ENCODE results near the gene NPAS2. TPM values are rescaled to one million over a fixed set of nuclear protein-coding genes. Genes with fewer than 3 reads are reported as not detected.

The NPAS2 gene
- total RNA-seq, 2 donors from 2014 or later, result 24.2 to 45.8 TPM

DNA sequence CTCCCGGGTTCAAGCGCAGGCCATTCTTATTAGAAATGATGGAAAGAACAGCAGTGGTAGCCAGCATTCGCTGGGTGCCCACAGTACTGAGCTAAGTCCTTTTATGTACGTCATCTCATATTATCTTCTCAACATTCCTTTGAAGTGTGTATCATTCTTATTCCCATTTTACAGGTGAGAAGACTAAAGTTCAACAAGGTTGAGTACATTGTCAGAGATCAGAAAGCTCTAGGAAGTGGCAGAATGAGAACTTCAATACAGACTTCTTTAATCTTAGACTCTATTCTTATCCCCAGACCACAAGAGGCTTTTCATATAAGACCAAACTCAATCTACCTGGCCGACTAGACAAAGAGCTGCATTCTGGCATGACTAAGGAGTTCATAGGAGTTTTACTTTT lies 86.7 kb downstream of the NPAS2 start:
- intact Hi-C loops (cut with DNase I), result no loop called here
- WGBS, result 92% methylated on average over 5 of the region's 5 CpGs
- H3K4me3 ChIP-seq, result no peak overlapping the region
- no peaks in the 10 kb centered on the region for H3K27me3 ChIP-seq (replicated peaks; ENCODE audit: insufficient read depth)
- no peak overlapping the region for H3K27ac ChIP-seq
- no peak for DNase-seq (ENCODE audit: low spot score)
- no peaks in the 10 kb centered on the region for H3K36me3 ChIP-seq
- H3K9me3 ChIP-seq, result no peaks in the 10 kb centered on the region
- no peaks in the 10 kb centered on the region for H3K4me1 ChIP-seq (replicated peaks)
- TF ChIP-seq POLR2A (IDR thresholded peaks at IDR 0.05) (no peak), POLR2AphosphoS5 (IDR thresholded peaks at IDR 0.05) (no peak)
- TF ChIP-seq, protein P1, sequence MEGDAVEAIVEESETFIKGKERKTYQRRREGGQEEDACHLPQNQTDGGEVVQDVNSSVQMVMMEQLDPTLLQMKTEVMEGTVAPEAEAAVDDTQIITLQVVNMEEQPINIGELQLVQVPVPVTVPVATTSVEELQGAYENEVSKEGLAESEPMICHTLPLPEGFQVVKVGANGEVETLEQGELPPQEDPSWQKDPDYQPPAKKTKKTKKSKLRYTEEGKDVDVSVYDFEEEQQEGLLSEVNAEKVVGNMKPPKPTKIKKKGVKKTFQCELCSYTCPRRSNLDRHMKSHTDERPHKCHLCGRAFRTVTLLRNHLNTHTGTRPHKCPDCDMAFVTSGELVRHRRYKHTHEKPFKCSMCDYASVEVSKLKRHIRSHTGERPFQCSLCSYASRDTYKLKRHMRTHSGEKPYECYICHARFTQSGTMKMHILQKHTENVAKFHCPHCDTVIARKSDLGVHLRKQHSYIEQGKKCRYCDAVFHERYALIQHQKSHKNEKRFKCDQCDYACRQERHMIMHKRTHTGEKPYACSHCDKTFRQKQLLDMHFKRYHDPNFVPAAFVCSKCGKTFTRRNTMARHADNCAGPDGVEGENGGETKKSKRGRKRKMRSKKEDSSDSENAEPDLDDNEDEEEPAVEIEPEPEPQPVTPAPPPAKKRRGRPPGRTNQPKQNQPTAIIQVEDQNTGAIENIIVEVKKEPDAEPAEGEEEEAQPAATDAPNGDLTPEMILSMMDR (IDR thresholded peaks at IDR 0.05), result no peak

DNA sequence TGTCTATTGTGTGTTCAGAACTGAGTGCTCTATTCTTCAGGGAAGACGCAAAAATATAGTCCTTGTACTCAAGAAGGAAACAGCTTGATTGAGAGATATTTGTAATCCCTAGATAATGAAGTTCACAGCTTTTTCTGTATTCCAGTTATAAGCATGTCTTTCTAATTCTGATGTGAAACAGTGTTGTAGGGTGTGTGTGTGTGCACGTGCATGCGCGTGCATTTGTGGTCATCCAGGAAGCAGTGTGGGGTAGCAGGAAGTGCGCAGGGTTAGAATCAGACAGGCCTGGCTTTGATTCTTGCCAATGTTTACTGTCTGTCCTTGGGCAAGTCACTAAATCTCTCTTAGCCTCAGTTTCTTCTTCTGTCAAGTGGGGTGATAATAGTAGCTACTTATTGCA lies 87.9 kb downstream of the NPAS2 start:
- Histone ChIP-seq H3K36me3 (no peaks in the 10 kb centered on the region), H3K9me3 (no peaks in the 10 kb centered on the region), H3K4me3 (no peak overlapping the region), H3K27ac (no peak overlapping the region), H3K27me3 (replicated peaks; ENCODE audit: insufficient read depth) (no peaks in the 10 kb centered on the region), H3K4me1 (replicated peaks) (no peaks in the 10 kb centered on the region)
- intact Hi-C loops (cut with DNase I), result no loop called here
- 82% methylated on average over 5 of the region's 5 CpGs for WGBS
- TF ChIP-seq, protein P1 (IDR thresholded peaks at IDR 0.05), result no peak
- TF ChIP-seq POLR2AphosphoS5 (IDR thresholded peaks at IDR 0.05) (no peak), POLR2A (IDR thresholded peaks at IDR 0.05) (no peak)
- DNase-seq (ENCODE audit: low spot score), result no peak

DNA sequence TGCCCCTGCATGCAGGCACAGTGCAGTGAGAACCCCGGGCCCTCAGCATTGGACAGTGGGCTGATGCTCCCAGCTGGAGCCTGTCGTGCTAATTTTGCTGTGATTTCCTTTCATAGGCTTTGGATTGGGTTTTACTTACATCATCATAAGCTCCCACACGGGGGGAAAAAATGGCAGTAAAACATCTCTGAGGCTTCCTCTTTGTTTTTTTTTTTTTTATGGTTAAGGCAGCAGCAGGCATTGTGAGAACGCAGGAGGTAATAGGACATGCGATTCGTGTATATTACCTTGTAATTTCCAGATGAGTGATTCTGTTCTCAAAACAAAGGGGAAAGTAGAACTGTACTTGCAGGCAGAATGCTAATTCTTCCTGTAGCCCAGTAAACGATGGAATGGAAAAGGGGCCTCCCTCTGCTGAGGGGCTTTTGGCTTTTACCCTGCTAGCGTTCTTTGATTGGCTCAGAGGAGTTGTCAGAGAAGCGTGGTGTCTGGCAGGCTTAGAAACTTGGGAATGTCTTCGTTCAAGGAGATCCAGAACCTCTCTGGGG lies 89.7 kb downstream of the NPAS2 start:
- TF ChIP-seq POLR2A (IDR thresholded peaks at IDR 0.05), result no peak
- TF ChIP-seq, protein P1 (IDR thresholded peaks at IDR 0.05), result no peak
- TF ChIP-seq POLR2AphosphoS5 (IDR thresholded peaks at IDR 0.05), result no peak
- no peak for DNase-seq (ENCODE audit: low spot score)
- Histone ChIP-seq H3K27ac (no peak overlapping the region), H3K27me3 (replicated peaks; ENCODE audit: insufficient read depth) (no peaks in the 10 kb centered on the region), H3K4me3 (no peak overlapping the region), H3K4me1 (replicated peaks) (no peaks in the 10 kb centered on the region), H3K36me3 (no peaks in the 10 kb centered on the region), H3K9me3 (no peaks in the 10 kb centered on the region)
- intact Hi-C loops (cut with DNase I), result no loop called here
- 45% methylated on average over 10 of the region's 10 CpGs for WGBS

DNA sequence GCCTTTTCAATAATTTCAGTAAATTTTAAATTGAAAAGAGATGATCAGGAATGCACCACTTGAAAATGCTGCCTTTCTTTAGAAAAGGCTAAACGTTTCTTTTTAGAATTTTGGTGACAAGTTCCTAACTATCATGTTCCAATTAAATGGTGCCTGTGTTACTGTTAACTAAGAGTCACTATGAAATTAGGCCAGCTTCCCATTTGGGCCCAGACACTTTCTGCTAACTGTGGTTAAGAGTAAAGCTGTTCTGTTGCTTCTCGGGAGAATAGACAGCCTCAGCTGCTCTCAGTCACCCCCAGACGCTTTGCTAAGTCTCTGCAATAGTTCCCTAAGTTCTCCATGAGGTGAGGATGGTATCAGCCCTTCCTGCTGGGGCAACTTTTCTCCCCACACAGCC lies 90.2 kb downstream of the NPAS2 start:
- Histone ChIP-seq H3K9me3 (no peaks in the 10 kb centered on the region), H3K36me3 (no peaks in the 10 kb centered on the region), H3K4me1 (replicated peaks) (no peaks in the 10 kb centered on the region), H3K4me3 (no peak overlapping the region), H3K27me3 (replicated peaks; ENCODE audit: insufficient read depth) (no peaks in the 10 kb centered on the region), H3K27ac (no peak overlapping the region)
- intact Hi-C loops (cut with DNase I), result no loop called here
- TF ChIP-seq POLR2AphosphoS5 (IDR thresholded peaks at IDR 0.05), result no peak
- no peak for TF ChIP-seq POLR2A (IDR thresholded peaks at IDR 0.05)
- TF ChIP-seq, protein P1 (IDR thresholded peaks at IDR 0.05), result no peak
- 79% methylated on average over 3 of the region's 3 CpGs for whole genome bisulfite sequencing
- no peak for DNase-seq (ENCODE audit: low spot score)

DNA sequence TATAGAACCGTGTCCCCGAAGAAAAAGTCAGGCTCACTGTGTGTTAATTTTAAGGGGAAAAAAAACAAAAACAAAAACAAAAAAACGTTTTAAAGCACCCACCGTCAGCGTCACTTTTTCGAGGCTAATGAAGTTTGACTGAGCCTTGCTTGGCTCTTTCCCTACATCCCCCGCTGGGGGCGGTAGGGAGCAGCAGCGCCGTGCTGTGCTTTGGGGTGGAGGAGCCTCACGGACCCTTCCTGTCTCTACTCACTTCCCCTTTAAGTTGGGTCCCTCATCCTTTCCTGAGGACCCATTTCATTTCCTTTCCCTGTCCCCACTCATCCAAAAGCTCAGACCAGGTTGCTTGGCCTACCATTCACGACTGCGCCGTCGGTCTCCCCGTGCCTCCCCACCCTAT lies 99.4 kb downstream of the NPAS2 start:
- TF ChIP-seq POLR2A (IDR thresholded peaks at IDR 0.05), result no peak
- no peak for TF ChIP-seq POLR2AphosphoS5 (IDR thresholded peaks at IDR 0.05)
- TF ChIP-seq, protein P1 (IDR thresholded peaks at IDR 0.05), result no peak
- DNase-seq (ENCODE audit: low spot score), result no peak
- Histone ChIP-seq H3K4me1 (replicated peaks) (no peaks in the 10 kb centered on the region), H3K9me3 (no peaks in the 10 kb centered on the region), H3K36me3 (no peaks in the 10 kb centered on the region), H3K27ac (no peak overlapping the region), H3K4me3 (no peak overlapping the region), H3K27me3 (replicated peaks; ENCODE audit: insufficient read depth) (no peaks in the 10 kb centered on the region)
- intact Hi-C loops (cut with DNase I), result no loop called here
- WGBS, result 58% methylated on average over 16 of the region's 16 CpGs
